ENCODE measurements around the gene UTP18. TPM values are rescaled to one million over a fixed set of nuclear protein-coding genes. Genes with fewer than 3 reads are reported as not detected.

The UTP18 gene
- total and polyA plus RNA-seq, 10 of the 15 experiments (the other 5 are each of a cell fraction or from before 2014, with no cell fraction given), result 31.0 to 111 (median 58.8) TPM

- no peak overlapping the region for H3K4me3 ChIP-seq
- ChIA-PET RAD21 (ENCODE audit: unreplicated experiment) (no interaction called here), CTCF (no interaction called here), SMC1A (ENCODE audit: uncharacterized antibody, unreplicated experiment) (no interaction called here), POLR2A (no interaction called here)
- no peaks in the 10 kb centered on the region for H3K4me1 ChIP-seq (ENCODE audit: control insufficient read depth, insufficient read depth, low read length)
- H3K36me3 ChIP-seq (ENCODE audit: control insufficient read depth in 2 of 2, insufficient read depth in 2 of 2, low read length in 1 of 2), result no peaks in the 10 kb centered on the region
- H3K4me2 ChIP-seq (ENCODE audit: control insufficient read depth, insufficient read depth), result no peak overlapping the region
- no peak for FAIRE-seq
- no peak overlapping the region for H3K27ac ChIP-seq (ENCODE audit: control insufficient read depth, insufficient read depth)
- no TSS peak for BruUV-seq (replicated peaks)
- no peaks in the 10 kb centered on the region; the same call in 2 of the 3 replicates for H3K9me3 ChIP-seq (replicated peaks; ENCODE audit: control insufficient read depth, insufficient read depth, low read length)
- in situ Hi-C loops (cut with MboI), result no loop called here
- no peaks in the 10 kb centered on the region for H3K27me3 ChIP-seq (replicated peaks in 1 of 2; ENCODE audit: control insufficient read depth in 2 of 2, insufficient read depth in 2 of 2, low read length in 1 of 2)
- ATAC-seq, result no peak
- H3K79me2 ChIP-seq (ENCODE audit: control insufficient read depth, insufficient read depth, low read length), result no peaks in the 10 kb centered on the region
- H2AFZ ChIP-seq (ENCODE audit: control insufficient read depth, low read depth, low read length), result no peak overlapping the region
- WGBS (ENCODE audit: insufficient coverage, insufficient replicate concordance, low lambda C conversion rate, missing lambda C conversion rate), result 63% methylated on average over 1 of the region's 1 CpG
- no peak overlapping the region for H3K9ac ChIP-seq (ENCODE audit: control insufficient read depth, insufficient read depth, low read length)
- TF ChIP-seq TCF7 (IDR thresholded peaks at IDR 0.05; ENCODE audit: borderline replicate concordance), result no peak
- no peak for TF ChIP-seq ZNF274 (IDR thresholded peaks at IDR 0.05; ENCODE audit: insufficient read depth, insufficient read length)
- no peak for TF ChIP-seq YBX1 (IDR thresholded peaks at IDR 0.05)
- no peak for TF ChIP-seq IKZF1 (conservative IDR thresholded peaks at IDR 0.05)
- TF ChIP-seq SMAD1 (IDR thresholded peaks at IDR 0.05; ENCODE audit: low read depth, partially characterized antibody), result no peak
- TF ChIP-seq FOS (IDR thresholded peaks at IDR 0.05; ENCODE audit: borderline replicate concordance, extremely low read depth, insufficient read length), result no peak
- TF ChIP-seq CHD1 (IDR thresholded peaks at IDR 0.05; ENCODE audit: low read depth, low read length), result no peak
- no peak for TF ChIP-seq RUNX3 (IDR thresholded peaks at IDR 0.05; ENCODE audit: low read length)
- TF ChIP-seq RFX5 (IDR thresholded peaks at IDR 0.05; ENCODE audit: low read depth, low read length), result no peak
- no peak for TF ChIP-seq ESRRA (IDR thresholded peaks at IDR 0.05; ENCODE audit: low read length)
- TF ChIP-seq BMI1 (IDR thresholded peaks at IDR 0.05; ENCODE audit: borderline replicate concordance), result no peak
- no peak for TF ChIP-seq ASH2L (IDR thresholded peaks at IDR 0.05; ENCODE audit: borderline replicate concordance, low read depth)
- TF ChIP-seq LARP7 (IDR thresholded peaks at IDR 0.05), result no peak
- TF ChIP-seq MYB (IDR thresholded peaks at IDR 0.05; ENCODE audit: borderline replicate concordance, low read depth, low read length), result no peak
- TF ChIP-seq NFIC (IDR thresholded peaks at IDR 0.05; ENCODE audit: low read depth, low read length), result no peak
- no peak for TF ChIP-seq NKRF (conservative IDR thresholded peaks at IDR 0.05)
- intact Hi-C loops (cut with micrococcal nuclease; ENCODE audit: unreplicated experiment), result no loop called here
- no peak for DNase-seq (ENCODE audit: low read depth, low spot score)
- no peaks in the 10 kb centered on the region for H4K20me1 ChIP-seq (ENCODE audit: control insufficient read depth, insufficient read depth)
Measured at GRCh38 chr17:51319186-51319585, 58.8 kb downstream of the UTP18 start.

Measured in GM12878 (cell line).